Keratinocyte (primary cell): ENCODE measurements around the gene DPF3. TPM values are rescaled to one million over a fixed set of nuclear protein-coding genes. Genes with fewer than 3 reads are reported as not detected.

Source experiments
- DNase-seq: peaks from one replicate; pipeline ENCODE4 v3.0.0-alpha.2; 2011; ENCODE audit warnings: low read depth, missing footprints, low spot score
- FAIRE-seq: peaks from 2 replicates; lab custom pipeline; 2011; peaks lifted over from hg19 to GRCh38; lab: Jason Lieb, UNC
- H2AFZ ChIP-seq: 2 replicates; pipeline ENCODE4 v1.6.0; 2012; ENCODE audit warnings: low read length, control low read depth, inconsistent platforms; ENCODE audit not compliant: control insufficient read depth
- H3K27ac ChIP-seq: 2 replicates; pipeline ENCODE4 v1.5.1; 2011; ENCODE audit warnings: low read length; ENCODE audit not compliant: control insufficient read depth, insufficient read depth
- H3K27me3 ChIP-seq: 3 replicates; pipeline ENCODE4 v1.6.0; 2011; ENCODE audit warnings: low read length; ENCODE audit not compliant: control insufficient read depth, insufficient read depth; ENCODE audit errors: extremely low read depth
- H3K36me3 ChIP-seq, 2 experiments: 2 replicates in 1 of 2; 3 replicates in 1 of 2; pipeline ENCODE4 v1.5.1; 2011; ENCODE audit warnings: low read length in 2 of 2, mild to moderate bottlenecking in 1 of 2; ENCODE audit not compliant: control insufficient read depth in 2 of 2, insufficient read depth in 2 of 2; ENCODE audit errors: extremely low read depth in 1 of 2
- H3K4me1 ChIP-seq: 3 replicates; pipeline ENCODE4 v1.5.1; 2011; ENCODE audit warnings: low read length; ENCODE audit not compliant: control insufficient read depth, insufficient read depth; ENCODE audit errors: extremely low read depth
- H3K4me2 ChIP-seq: 3 replicates; pipeline ENCODE4 v1.6.0; 2011; ENCODE audit warnings: low read depth, low read length; ENCODE audit not compliant: control insufficient read depth, insufficient read depth; ENCODE audit errors: extremely low read depth
- H3K4me3 ChIP-seq, 3 experiments: fragments of 200-600 bp in 1 of 3; sonication (generic) in 1 of 3; 2 replicates in 2 of 3; 3 replicates in 1 of 3; pipeline ENCODE4 v1.5.1; 2011 to 2016; ENCODE audit warnings: low read length in 3 of 3, mild to moderate bottlenecking in 3 of 3, control low read depth in 2 of 3, inconsistent platforms in 1 of 3, low read depth in 1 of 3, mixed read lengths in 1 of 3, mixed run types in 1 of 3, moderate library complexity in 1 of 3; ENCODE audit not compliant: control insufficient read depth in 2 of 3, insufficient read depth in 2 of 3; ENCODE audit errors: extremely low read depth in 1 of 3
- H3K79me2 ChIP-seq: 2 replicates; pipeline ENCODE4 v1.6.0; 2012; ENCODE audit warnings: low read length; ENCODE audit not compliant: control insufficient read depth, insufficient read depth
- H3K9ac ChIP-seq: 3 replicates; pipeline ENCODE4 v1.6.0; 2011; ENCODE audit warnings: low read length; ENCODE audit not compliant: control insufficient read depth, insufficient read depth; ENCODE audit errors: extremely low read depth
- H3K9me1 ChIP-seq: 3 replicates; pipeline ENCODE4 v1.6.0; 2011; ENCODE audit warnings: low read length; ENCODE audit not compliant: control insufficient read depth, insufficient read depth; ENCODE audit errors: extremely low read depth
- H3K9me3 ChIP-seq: 2 replicates; pipeline ENCODE4 v1.5.1; 2012; ENCODE audit warnings: low read depth, low read length; ENCODE audit not compliant: control insufficient read depth
- H4K20me1 ChIP-seq: 3 replicates; pipeline ENCODE4 v1.6.0; 2011; ENCODE audit warnings: low read length; ENCODE audit not compliant: control insufficient read depth, insufficient read depth; ENCODE audit errors: extremely low read depth
- EZH2 ChIP-seq: IDR thresholded peaks from one replicate; pipeline ENCODE4 v1.6.1; 2012; ENCODE audit warnings: inconsistent platforms, mild to moderate bottlenecking, low read length, moderate library complexity
- dilution Hi-C: fragments of 300-500 bp; cut with MboI; formaldehyde crosslinking; loops from one replicate; pipeline ENCODE4 v1.7.0; 2020; ENCODE audit warnings: low sequenced_read_pairs; ENCODE audit not compliant: extremely low pct_ligation_motif_present
- polyA plus RNA-seq, 5 experiments: library from polyadenylated mRNA; depleted of rRNA in 3 of 5; stranded (reverse) in 3 of 5; stranded (forward) in 1 of 5; unstranded in 1 of 5; fragments of >200 nt; gene quantifications; 1 replicate in 1 of 5; 2 replicates in 3 of 5; 3 replicates in 1 of 5; pipeline versions ENCODE4 v1.2.1 to v1.2.3, GENCODE V29; 2011 to 2012; ENCODE audit warnings: missing spikeins in 2 of 5, low read depth in 1 of 5, low replicate concordance in 1 of 5
- TF ChIP-seq, protein P1 (sequence below), 3 experiments: IDR thresholded peaks in 1 of 3; conservative IDR thresholded peaks in 1 of 3; optimal IDR thresholded peaks in 1 of 3; 2 replicates in 2 of 3; 3 replicates in 1 of 3; pipeline versions ENCODE3 to v1.5.1; 2011; ENCODE audit warnings: low read length in 3 of 3, mild to moderate bottlenecking in 3 of 3, moderate library complexity in 2 of 3, control low read depth in 1 of 3, inconsistent platforms in 1 of 3; ENCODE audit not compliant: insufficient read depth in 2 of 3; ENCODE audit errors: extremely low read depth in 1 of 3

The DPF3 gene
- polyA plus RNA-seq, 1 donor (not counting 4 experiments of a cell fraction or from before 2014, with no cell fraction given), result 1.1 TPM

DNA sequence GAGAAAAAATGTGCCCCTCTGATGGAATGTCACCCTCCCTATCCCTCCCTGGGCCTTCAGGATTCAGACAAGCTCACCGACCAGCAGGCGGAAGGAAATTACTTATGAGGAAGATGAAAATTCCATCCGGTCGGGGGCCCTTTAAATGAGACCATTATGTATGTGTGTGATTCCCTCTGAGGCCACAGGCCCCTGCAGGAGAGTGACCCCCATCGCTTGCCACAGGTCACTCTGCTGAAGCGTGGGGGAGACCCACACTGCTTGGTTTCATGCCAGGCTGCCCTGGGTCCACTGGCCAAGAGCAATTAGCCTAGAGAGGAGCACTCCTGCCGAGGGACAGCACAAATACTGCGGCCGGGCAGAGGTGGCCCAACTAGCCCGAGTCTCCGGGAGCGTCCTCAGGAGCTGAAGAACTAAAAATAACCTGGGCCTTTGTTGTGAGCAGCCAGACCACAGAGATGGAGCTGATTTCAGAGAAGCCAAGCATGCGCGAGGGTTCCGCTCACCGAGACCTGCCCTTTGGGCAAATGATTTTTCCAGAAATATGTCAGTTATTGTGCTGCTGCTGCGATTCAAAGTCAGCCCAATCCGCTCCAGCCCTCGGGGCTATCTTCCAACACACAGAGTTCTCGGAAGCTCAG, 276.4 kb downstream of the DPF3 start:
- no peaks in the 10 kb centered on the region for H4K20me1 ChIP-seq
- no peaks in the 10 kb centered on the region for H3K36me3 ChIP-seq
- dilution Hi-C loops, result no loop called here
- TF ChIP-seq, protein P1, sequence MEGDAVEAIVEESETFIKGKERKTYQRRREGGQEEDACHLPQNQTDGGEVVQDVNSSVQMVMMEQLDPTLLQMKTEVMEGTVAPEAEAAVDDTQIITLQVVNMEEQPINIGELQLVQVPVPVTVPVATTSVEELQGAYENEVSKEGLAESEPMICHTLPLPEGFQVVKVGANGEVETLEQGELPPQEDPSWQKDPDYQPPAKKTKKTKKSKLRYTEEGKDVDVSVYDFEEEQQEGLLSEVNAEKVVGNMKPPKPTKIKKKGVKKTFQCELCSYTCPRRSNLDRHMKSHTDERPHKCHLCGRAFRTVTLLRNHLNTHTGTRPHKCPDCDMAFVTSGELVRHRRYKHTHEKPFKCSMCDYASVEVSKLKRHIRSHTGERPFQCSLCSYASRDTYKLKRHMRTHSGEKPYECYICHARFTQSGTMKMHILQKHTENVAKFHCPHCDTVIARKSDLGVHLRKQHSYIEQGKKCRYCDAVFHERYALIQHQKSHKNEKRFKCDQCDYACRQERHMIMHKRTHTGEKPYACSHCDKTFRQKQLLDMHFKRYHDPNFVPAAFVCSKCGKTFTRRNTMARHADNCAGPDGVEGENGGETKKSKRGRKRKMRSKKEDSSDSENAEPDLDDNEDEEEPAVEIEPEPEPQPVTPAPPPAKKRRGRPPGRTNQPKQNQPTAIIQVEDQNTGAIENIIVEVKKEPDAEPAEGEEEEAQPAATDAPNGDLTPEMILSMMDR (optimal IDR thresholded peaks at IDR 0.05 in 1 of 3, IDR thresholded peaks at IDR 0.05 in 1 of 3, conservative IDR thresholded peaks at IDR 0.05 in 1 of 3; ENCODE audit: extremely low read depth in 1 of 3, insufficient read depth in 2 of 3, low read length in 3 of 3), result no peak
- TF ChIP-seq EZH2, result no peak
- H3K9me1 ChIP-seq, result no peaks in the 10 kb centered on the region
- H3K9me3 ChIP-seq, result no peaks in the 10 kb centered on the region
- DNase-seq (no peak), FAIRE-seq (no peak)
- H3K79me2 ChIP-seq, result no peaks in the 10 kb centered on the region
- peaks cover 24% of the 10 kb centered on the region for H3K4me1 ChIP-seq
- H3K27ac ChIP-seq, result no peak overlapping the region
- H3K4me3 ChIP-seq, result no peak overlapping the region
- no peak overlapping the region for H2AFZ ChIP-seq
- no peak overlapping the region for H3K9ac ChIP-seq
- H3K27me3 ChIP-seq, result no peaks in the 10 kb centered on the region
- H3K4me2 ChIP-seq, result no peak overlapping the region

DNA sequence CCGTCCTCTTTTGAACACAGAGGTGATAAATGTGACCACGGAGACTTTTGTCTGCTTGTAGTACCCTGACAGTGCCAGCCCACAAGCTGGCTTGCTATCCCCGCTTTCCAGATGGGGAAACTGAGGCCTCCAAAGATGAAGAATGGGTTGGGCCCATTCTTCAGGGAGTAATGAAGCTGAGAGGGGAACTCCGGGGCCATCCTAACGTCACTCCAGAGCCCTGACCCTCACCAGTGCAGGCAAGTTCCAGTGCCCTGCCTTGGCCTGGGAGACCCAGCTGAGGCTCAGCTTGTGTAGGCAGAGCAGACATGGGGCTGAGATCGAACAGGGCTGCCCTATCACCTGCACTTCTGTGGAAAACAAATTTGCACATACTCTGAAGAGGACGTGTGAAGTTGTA, 277.1 kb downstream of the DPF3 start:
- H4K20me1 ChIP-seq, result no peaks in the 10 kb centered on the region
- no peak overlapping the region for H3K9ac ChIP-seq
- FAIRE-seq (no peak), DNase-seq (no peak)
- H3K4me3 ChIP-seq, result no peak overlapping the region
- no peak overlapping the region for H2AFZ ChIP-seq
- peaks cover 24% of the 10 kb centered on the region for H3K4me1 ChIP-seq
- dilution Hi-C loops, result no loop called here
- H3K9me1 ChIP-seq, result no peaks in the 10 kb centered on the region
- H3K4me2 ChIP-seq, result no peak overlapping the region
- TF ChIP-seq EZH2, result no peak
- TF ChIP-seq, protein P1 (optimal IDR thresholded peaks at IDR 0.05 in 1 of 3, IDR thresholded peaks at IDR 0.05 in 1 of 3, conservative IDR thresholded peaks at IDR 0.05 in 1 of 3; ENCODE audit: extremely low read depth in 1 of 3, insufficient read depth in 2 of 3, low read length in 3 of 3), result no peak
- H3K27me3 ChIP-seq, result no peaks in the 10 kb centered on the region
- H3K36me3 ChIP-seq, result no peaks in the 10 kb centered on the region
- no peak overlapping the region for H3K27ac ChIP-seq
- no peaks in the 10 kb centered on the region for H3K9me3 ChIP-seq
- H3K79me2 ChIP-seq, result no peaks in the 10 kb centered on the region
